ENCODE measurements around the gene CTU2.

Gene CTU2

DNA sequence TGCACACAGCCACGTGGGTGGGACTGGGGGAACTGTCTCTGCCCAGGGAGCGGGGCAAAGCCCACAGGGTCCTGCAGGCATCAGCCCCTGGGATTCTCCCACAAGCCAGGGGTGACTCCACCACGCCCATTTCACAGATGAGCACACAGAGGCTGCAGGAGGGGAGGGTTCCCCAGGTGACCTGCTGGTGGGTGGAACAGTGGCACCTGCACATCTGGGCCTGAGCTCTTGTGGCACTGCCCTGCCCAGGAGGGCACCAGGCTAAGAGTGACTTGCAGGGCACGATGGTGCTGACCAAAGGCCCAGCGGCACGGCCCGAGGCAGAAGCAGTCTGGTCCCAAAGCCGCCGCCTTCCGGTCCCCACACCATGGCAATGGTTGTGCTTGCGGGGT lies 54.8 kb downstream of the CTU2 start:
- no peak for DNase-seq (ENCODE audit: low read depth)

DNA sequence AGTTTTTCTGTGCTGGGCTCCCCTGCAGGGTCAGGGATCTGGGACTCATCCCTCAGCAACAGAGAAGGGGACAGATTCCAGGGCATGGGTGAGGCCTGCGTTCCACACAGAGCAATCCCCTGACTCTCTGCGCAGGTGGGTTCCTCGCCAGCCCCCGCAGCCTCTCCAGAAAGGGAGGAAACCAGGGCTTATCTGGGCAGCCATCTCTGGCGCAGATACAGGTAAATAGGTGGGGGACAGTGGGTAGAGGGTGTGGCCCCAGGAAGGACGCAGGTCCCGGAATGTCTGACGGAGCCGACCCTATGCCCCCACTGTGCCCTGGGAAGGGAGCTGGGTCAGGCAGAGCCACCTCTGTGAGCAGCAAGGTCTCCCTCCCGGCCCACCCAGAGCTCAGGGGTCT lies 55.5 kb downstream of the CTU2 start:
- no peak for DNase-seq (ENCODE audit: low read depth)

DNA sequence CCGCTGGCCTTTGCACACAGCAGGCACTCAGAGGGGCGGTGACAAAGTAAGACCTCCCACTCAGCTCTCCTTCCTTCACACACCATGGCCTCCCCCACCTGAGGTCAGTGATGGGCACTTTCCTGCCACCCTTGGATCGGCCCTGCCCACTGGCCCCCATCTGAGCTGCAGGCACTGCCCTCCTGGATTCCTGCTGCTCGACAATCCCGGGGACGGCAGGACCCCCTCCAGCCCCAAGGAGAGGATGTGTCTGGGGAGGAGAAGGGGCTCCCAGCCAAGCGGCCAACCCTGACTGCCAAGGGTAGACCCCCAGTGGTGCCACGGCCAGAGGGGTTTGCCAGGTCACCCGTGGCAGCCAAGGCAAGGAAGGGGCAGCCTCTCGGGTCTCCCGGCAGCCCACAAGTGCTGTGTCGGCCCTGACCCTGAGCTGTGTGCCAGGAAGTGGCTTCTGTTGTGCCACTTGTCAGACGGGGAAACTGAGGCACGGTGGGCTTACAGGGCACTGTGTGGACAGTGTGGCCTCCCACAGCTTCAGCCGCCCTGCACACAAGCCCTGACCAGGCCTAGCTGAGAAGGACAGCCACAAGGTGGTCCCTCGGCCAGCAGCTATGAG lies 56.1 kb downstream of the CTU2 start:
- DNase-seq (ENCODE audit: low read depth): no peak

DNA sequence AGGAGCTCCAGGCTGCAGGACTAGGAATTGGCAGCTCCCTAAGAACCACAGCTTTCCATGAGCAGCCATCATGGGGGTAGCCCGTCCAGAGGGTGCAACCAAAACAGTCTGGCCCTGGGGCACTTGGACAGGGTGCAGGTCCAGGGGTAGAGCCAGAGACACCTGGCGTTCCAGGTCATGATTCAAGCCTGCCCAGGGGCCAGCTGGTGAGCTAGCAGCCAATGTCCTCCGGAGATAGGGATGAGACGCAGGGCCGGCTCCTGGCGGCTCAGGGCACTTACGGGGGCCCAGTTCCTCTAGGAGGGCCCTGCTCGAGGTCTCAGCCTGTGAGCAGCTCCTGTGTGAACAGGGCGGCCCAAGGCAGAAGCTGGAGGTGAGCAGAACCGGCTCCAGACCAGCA lies 56.6 kb downstream of the CTU2 start:
- no peak for DNase-seq (ENCODE audit: low read depth)

DNA sequence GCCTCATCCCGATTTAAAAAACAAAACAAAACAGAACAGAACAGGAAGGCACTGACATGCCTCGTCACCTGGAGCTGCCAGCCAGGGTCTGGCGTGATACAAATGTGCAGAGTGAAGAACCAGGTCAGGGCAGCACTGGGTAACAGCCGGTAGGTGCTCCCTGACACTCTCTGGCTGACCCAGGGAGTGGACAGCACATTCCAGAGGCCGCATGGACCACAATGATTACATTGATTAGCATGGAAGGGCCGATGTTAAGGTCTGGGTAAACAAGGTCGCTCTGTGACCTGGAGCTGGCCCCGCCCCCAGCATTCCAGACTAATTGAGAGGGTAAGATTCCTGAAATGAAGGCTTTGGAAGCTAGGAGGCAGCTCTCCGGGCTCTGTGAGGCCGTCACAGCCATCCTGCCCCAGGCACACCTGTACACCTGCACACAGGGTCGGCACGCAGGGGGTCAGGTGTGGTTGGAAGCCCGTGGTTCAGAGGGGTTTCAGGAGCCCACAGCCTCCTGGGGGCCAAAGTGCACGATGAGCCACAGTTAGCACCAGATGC lies 57.3 kb downstream of the CTU2 start:
- DNase-seq (ENCODE audit: low read depth): no peak

DNA sequence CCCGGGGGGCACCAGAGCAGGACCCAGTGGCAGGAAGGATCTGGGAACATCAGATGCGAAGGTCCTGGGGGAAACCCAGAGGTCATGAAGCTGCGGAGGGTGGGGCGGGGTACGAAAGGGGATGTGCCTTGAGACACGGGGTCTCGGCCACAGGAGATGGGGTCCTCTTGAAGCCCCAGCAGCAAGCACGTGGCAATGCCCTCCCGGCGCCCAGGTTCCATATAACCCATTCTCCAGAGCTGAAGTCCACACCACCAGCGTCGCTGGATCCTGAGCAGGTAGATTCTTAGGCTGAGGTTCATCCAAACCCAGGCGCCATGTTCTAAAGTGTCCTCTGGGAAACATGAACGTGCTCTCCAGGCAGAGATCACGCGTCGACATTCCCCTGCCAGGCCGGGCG lies 57.8 kb downstream of the CTU2 start:
- no peak for DNase-seq (ENCODE audit: low read depth)

DNA sequence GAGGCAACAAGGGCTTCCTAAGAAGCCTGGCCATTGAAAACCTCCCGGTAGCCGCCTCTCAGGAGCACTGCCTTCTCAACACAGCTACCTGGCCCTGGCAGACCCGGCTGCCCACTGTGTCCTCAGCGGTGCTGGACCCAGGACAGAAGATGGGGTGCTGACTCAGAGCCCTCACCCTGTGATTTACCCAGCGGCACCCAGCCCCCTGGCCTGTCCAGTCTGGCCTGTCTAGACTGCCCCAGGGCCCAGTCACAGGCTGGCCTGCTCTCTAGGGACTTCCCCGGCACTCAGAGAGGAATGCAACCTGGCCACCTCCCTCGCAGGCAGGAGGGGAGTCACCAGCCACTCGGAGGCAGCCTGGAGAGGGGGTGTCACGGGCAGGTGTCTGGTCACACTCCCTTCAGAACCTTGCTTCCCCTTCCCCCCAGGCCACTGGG lies 58.6 kb downstream of the CTU2 start:
- DNase-seq (ENCODE audit: low read depth): no peak

Data from activated T-cell treated with anti-CD3 and anti-CD28 coated beads for 24 hours (primary cell).